ENCODE data around the gene HLCS. TPM values are rescaled to one million over a fixed set of nuclear protein-coding genes. Genes with fewer than 3 reads are reported as not detected.

Gene HLCS
- total RNA-seq, 3 donors from 2014 or later, result 19.5 to 26.2 (median 20.3) TPM

GRCh38 chr21:36761685-36762084 lies 204.8 kb downstream of the HLCS start:
- Histone ChIP-seq H3K4me3 (no peak overlapping the region), H3K36me3 (no peaks in the 10 kb centered on the region), H3K9me3 (no peaks in the 10 kb centered on the region), H3K27ac (no peak overlapping the region), H3K4me1 (no peaks in the 10 kb centered on the region), H3K27me3 (no peaks in the 10 kb centered on the region)
- DNase-seq (ENCODE audit: low spot score in 2 of 2), result no peak
- intact Hi-C loops (cut with DNase I; ENCODE audit: low total_unique reads), result no loop called here
- TF ChIP-seq CTCF (IDR thresholded peaks at IDR 0.05), result no peak

GRCh38 chr21:36759348-36760083 lies 207.0 kb downstream of the HLCS start:
- Histone ChIP-seq H3K4me1 (no peaks in the 10 kb centered on the region), H3K4me3 (no peak overlapping the region), H3K9me3 (no peaks in the 10 kb centered on the region), H3K36me3 (no peaks in the 10 kb centered on the region), H3K27me3 (no peaks in the 10 kb centered on the region), H3K27ac (no peak overlapping the region)
- TF ChIP-seq POLR2AphosphoS5 (IDR thresholded peaks at IDR 0.05) (no peak), CTCF (IDR thresholded peaks at IDR 0.05) (no peak), POLR2A (IDR thresholded peaks at IDR 0.05) (no peak)
- intact Hi-C loops (cut with DNase I; ENCODE audit: low total_unique reads), result no loop called here
- no peak for DNase-seq (ENCODE audit: low spot score in 2 of 2)

DNA sequence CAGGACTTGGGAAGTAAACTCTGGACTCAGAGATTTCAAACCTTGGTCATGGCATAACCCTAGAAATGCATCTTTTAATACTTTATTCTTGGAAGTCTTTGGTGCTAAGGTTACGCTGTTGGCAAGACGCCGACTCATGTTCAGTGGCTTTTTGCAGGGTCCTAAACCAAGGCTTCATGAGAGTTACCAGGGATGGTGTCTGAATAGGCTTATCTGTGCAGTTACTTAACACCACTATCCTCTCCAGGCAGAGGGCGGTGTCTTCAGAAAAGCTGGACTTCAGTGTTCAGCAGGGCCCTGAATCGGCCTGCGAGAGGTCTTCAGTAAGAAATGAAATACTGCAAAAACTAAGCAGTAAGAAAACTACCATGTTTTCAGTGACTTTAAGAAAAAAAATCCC lies 209.3 kb downstream of the HLCS start:
- no peak for DNase-seq (ENCODE audit: low spot score in 2 of 2)
- TF ChIP-seq POLR2A (IDR thresholded peaks at IDR 0.05), result no peak
- TF ChIP-seq POLR2AphosphoS5 (IDR thresholded peaks at IDR 0.05), result no peak
- TF ChIP-seq CTCF (IDR thresholded peaks at IDR 0.05), result no peak
- no peaks in the 10 kb centered on the region for H3K9me3 ChIP-seq
- no peaks in the 10 kb centered on the region for H3K36me3 ChIP-seq
- no peaks in the 10 kb centered on the region for H3K27me3 ChIP-seq
- no peak overlapping the region for H3K27ac ChIP-seq
- H3K4me1 ChIP-seq, result no peaks in the 10 kb centered on the region
- intact Hi-C loops (cut with DNase I; ENCODE audit: low total_unique reads), result no loop called here
- H3K4me3 ChIP-seq, result no peak overlapping the region

DNA sequence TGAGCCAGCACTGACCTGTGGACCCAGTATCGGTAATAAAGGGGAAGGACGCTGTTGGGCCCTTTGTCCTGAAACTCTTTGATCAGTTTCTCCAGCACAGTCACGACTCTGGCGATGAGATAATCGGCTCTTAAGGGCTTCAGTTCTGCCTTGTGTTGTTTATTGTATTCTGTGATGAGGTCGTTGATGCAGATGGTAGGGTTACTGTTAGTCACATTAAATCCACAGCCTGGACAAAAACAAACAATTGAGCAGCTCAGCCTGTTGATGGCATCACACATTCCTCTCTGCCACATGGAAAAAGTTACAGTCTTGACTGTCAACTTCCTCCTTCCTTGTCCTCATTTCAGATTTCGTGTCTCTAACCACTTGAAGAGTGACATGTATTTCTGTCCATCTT lies 209.9 kb downstream of the HLCS start:
- intact Hi-C loops (cut with DNase I; ENCODE audit: low total_unique reads), result no loop called here
- no peaks in the 10 kb centered on the region for H3K27me3 ChIP-seq
- no peak for DNase-seq (ENCODE audit: low spot score in 2 of 2)
- no peaks in the 10 kb centered on the region for H3K4me1 ChIP-seq
- TF ChIP-seq POLR2AphosphoS5 (IDR thresholded peaks at IDR 0.05) (no peak), CTCF (IDR thresholded peaks at IDR 0.05) (no peak), POLR2A (IDR thresholded peaks at IDR 0.05) (no peak)
- H3K9me3 ChIP-seq, result no peaks in the 10 kb centered on the region
- no peak overlapping the region for H3K4me3 ChIP-seq
- H3K27ac ChIP-seq, result no peak overlapping the region
- no peaks in the 10 kb centered on the region for H3K36me3 ChIP-seq

- Histone ChIP-seq H3K36me3 (no peaks in the 10 kb centered on the region), H3K4me3 (no peak overlapping the region), H3K4me1 (no peaks in the 10 kb centered on the region), H3K27me3 (no peaks in the 10 kb centered on the region), H3K9me3 (no peaks in the 10 kb centered on the region), H3K27ac (no peak overlapping the region)
- no peak for TF ChIP-seq POLR2AphosphoS5 (IDR thresholded peaks at IDR 0.05)
- TF ChIP-seq POLR2A (IDR thresholded peaks at IDR 0.05), result no peak
- TF ChIP-seq CTCF (IDR thresholded peaks at IDR 0.05), result no peak
- DNase-seq (ENCODE audit: low spot score in 2 of 2), result no peak
- intact Hi-C loops (cut with DNase I; ENCODE audit: low total_unique reads), result loop anchor here (2.0 kb wide), 1 partner anchor 64 kb away; no protein-coding TSS in a partner anchor
Measured at GRCh38 chr21:36754241-36754898, 212.1 kb downstream of the HLCS start.

Data from breast epithelium (tissue), 4 donors.